ENCODE measurements around the gene ZNF205.
A peak's percentile ranks its signal among the peaks of the same experiment; 100 is the strongest.

The ZNF205 gene

GRCh38 chr16:3106205-3106928 lies 6.0 kb upstream of the ZNF205 start:
- DNase-seq = peak; percentile 88

GRCh38 chr16:3112881-3113574 lies 642 bp downstream of the ZNF205 start:
- no peak for DNase-seq

- DNase-seq = no peak
Measured at GRCh38 chr16:3113765-3114479, 1.5 kb downstream of the ZNF205 start.

GRCh38 chr16:3115003-3115402 lies 2.6 kb downstream of the ZNF205 start:
- no peak for DNase-seq

GRCh38 chr16:3115561-3115960 lies 3.2 kb downstream of the ZNF205 start:
- no peak for DNase-seq

GRCh38 chr16:3118204-3118790 lies 5.9 kb downstream of the ZNF205 start:
- DNase-seq = no peak

- no peak for DNase-seq
Measured at GRCh38 chr16:3118846-3119245, 6.5 kb downstream of the ZNF205 start.

GRCh38 chr16:3119286-3119685 lies 6.9 kb downstream of the ZNF205 start:
- DNase-seq = no peak

- no peak for DNase-seq
Measured at GRCh38 chr16:3119701-3120408, 7.5 kb downstream of the ZNF205 start.

GRCh38 chr16:3120435-3120834 lies 8.0 kb downstream of the ZNF205 start:
- DNase-seq = no peak

GRCh38 chr16:3121851-3122467 lies 9.6 kb downstream of the ZNF205 start:
- DNase-seq = no peak

GRCh38 chr16:3122926-3123570 lies 10.7 kb downstream of the ZNF205 start:
- DNase-seq = no peak

- peak; percentile 96 for DNase-seq
Measured at GRCh38 chr16:3123986-3124886, 11.8 kb downstream of the ZNF205 start.

- DNase-seq = no peak
Measured at GRCh38 chr16:3127745-3128144, 15.4 kb downstream of the ZNF205 start.

GRCh38 chr16:3129137-3130131 lies 17.0 kb downstream of the ZNF205 start:
- peak; percentile 59 for DNase-seq

GRCh38 chr16:3131755-3132377 lies 19.5 kb downstream of the ZNF205 start:
- no peak for DNase-seq

- no peak for DNase-seq
Measured at GRCh38 chr16:3133844-3134243, 21.5 kb downstream of the ZNF205 start.

GRCh38 chr16:3134338-3135125 lies 22.1 kb downstream of the ZNF205 start, which contains the start of gene ZNF213:
Gene ZNF213 (plus strand): TSS chr16:3135029. CDS start chr16:3137281, 2,252 bp downstream.
- peak; percentile 89 for DNase-seq
